B cell (primary cell): ENCODE measurements around the gene CYB5RL.

Source experiments
- EZH2 ChIP-seq: IDR thresholded peaks from 2 replicates; pipeline ENCODE4 v1.6.1; 2012; ENCODE audit warnings: borderline replicate concordance, low read depth, mild to moderate bottlenecking, moderate library complexity, low read length; ENCODE audit not compliant: insufficient read depth, poor library complexity, severe bottlenecking
- TF ChIP-seq, protein P1 (sequence below): fragments of 200-600 bp; IDR thresholded peaks from one replicate; pipeline ENCODE4 v1.8.0; 2022; ENCODE audit warnings: antibody characterized with exemption, mild to moderate bottlenecking

DNA sequence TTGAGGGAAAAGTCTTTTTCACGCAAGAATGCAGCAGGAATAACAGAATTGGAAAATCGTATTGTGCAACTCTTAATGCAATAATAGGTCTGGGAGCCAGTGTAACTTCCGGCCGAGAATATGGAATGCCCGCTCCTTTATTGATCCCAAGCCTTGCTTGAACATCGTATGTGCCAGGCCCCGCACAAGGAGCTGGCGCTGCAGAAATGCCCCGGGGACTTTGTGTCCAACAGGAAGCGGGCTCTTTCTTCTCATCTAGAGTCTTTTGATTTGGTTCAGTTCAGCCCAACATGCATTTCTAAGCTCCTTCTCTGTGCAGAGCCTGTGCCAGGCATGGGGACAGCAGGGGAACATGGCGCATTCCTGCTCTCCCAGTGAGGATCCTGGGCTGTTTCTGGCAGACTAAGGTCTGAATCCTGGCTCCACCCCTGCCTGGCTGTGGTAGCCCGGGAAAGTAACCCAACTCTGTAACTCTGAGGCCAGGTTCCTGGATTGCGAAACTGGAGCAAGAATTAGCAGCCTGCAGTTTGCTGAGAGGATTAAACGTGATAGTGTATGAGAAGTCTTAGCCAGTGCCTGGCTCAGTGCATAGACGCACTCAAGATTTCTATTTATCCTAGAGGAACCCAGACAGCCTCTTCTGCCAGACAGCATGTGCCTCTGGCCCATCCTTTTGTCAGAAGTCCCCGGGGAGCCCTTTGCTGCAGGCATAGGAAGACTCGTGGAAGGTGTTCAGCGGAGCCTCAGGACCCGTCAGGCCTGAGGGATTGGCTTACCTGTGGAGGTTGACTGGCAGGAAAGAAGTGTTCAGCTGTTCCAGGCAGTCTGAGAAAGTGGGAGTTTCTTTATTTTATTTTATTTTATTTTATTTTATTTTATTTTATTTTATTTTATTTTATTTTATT is 46.0 kb downstream of the CYB5RL start:
- TF ChIP-seq, protein P1, sequence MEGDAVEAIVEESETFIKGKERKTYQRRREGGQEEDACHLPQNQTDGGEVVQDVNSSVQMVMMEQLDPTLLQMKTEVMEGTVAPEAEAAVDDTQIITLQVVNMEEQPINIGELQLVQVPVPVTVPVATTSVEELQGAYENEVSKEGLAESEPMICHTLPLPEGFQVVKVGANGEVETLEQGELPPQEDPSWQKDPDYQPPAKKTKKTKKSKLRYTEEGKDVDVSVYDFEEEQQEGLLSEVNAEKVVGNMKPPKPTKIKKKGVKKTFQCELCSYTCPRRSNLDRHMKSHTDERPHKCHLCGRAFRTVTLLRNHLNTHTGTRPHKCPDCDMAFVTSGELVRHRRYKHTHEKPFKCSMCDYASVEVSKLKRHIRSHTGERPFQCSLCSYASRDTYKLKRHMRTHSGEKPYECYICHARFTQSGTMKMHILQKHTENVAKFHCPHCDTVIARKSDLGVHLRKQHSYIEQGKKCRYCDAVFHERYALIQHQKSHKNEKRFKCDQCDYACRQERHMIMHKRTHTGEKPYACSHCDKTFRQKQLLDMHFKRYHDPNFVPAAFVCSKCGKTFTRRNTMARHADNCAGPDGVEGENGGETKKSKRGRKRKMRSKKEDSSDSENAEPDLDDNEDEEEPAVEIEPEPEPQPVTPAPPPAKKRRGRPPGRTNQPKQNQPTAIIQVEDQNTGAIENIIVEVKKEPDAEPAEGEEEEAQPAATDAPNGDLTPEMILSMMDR: no peak
- TF ChIP-seq EZH2: no peak
